Measurements from ENCODE around the gene AIPL1.

The AIPL1 gene

DNA sequence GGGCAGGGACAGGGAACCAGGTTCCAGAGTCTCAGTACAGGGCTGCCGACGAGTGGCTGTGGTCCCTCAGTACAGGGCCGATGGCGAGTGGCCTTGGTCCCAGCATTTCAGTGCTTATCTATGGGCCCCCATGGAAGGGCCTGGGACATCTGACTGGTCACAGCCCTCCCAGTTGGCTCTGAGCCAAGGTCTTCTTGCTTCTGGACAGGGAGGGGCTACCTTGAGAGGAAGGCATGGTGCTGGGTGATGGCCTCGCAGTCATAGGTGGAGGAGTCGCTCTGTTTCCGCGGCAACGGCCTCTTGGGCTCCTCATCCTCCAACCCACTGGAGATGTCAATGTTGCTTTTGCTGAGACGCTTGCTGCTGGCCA is 41.9 kb upstream of the AIPL1 start:
- no peak for TF ChIP-seq ZFX (IDR thresholded peaks at IDR 0.05; ENCODE audit: borderline replicate concordance)
- TF ChIP-seq, protein P1, sequence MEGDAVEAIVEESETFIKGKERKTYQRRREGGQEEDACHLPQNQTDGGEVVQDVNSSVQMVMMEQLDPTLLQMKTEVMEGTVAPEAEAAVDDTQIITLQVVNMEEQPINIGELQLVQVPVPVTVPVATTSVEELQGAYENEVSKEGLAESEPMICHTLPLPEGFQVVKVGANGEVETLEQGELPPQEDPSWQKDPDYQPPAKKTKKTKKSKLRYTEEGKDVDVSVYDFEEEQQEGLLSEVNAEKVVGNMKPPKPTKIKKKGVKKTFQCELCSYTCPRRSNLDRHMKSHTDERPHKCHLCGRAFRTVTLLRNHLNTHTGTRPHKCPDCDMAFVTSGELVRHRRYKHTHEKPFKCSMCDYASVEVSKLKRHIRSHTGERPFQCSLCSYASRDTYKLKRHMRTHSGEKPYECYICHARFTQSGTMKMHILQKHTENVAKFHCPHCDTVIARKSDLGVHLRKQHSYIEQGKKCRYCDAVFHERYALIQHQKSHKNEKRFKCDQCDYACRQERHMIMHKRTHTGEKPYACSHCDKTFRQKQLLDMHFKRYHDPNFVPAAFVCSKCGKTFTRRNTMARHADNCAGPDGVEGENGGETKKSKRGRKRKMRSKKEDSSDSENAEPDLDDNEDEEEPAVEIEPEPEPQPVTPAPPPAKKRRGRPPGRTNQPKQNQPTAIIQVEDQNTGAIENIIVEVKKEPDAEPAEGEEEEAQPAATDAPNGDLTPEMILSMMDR (IDR thresholded peaks at IDR 0.05) = no peak
- no peak overlapping the region for H3K27ac ChIP-seq

DNA sequence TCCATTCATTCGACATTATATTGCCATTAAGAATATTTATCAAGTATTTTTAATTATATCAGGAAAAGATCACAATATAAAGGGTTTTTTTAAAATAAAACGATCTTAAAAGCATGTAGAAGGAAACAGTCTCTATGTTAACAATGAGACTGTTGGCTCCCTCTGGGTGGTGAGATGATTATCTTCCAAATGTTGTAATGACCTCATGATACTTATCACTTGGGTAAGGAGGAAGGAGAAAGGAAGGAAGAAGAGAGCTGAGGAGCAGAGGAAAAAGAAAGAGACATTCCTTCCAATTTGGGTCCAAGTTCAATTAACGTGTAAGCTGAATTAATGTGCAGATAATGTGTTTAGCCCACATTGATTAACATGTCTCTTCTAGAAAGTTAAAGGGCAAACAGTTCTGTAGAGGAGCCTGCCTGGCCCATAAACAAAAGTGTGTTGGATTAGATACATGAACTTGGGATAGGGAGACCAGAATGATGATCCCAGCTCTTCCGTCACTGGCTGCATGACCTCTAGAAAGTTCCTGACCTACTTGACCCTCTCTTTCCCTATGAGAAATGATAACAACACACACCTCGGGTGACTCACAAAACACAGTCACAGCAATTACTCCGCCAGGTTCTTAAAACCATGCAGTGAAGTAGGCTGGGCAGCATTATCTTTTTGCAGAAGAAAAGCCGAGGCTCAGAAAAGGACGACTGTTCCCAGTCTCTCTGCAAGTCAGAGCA is 41.3 kb upstream of the AIPL1 start:
- TF ChIP-seq, protein P1 (IDR thresholded peaks at IDR 0.05) = no peak
- no peak overlapping the region for H3K27ac ChIP-seq

DNA sequence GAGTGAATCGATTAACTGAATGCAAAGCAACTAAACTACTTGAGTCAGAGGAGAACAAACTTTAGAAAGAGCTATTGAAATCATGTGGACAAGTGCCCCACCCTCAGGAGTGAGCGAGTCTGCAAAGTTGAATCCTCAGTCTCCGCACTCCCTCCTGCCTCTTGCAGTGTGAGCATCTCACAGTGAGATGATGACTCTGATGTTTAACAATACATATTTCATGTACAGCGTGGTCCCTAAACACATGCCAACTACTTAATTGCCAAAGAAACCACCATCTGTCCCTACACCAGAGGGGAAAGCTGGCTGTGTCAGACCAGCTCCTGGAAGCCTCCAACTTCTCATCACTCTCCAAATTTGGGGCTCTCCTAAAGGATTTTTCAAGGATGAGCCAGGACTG is 40.5 kb upstream of the AIPL1 start:
- no peak overlapping the region for H3K27ac ChIP-seq
- TF ChIP-seq, protein P1 (IDR thresholded peaks at IDR 0.05) = no peak
- TF ChIP-seq ZFX (IDR thresholded peaks at IDR 0.05; ENCODE audit: borderline replicate concordance) = no peak

DNA sequence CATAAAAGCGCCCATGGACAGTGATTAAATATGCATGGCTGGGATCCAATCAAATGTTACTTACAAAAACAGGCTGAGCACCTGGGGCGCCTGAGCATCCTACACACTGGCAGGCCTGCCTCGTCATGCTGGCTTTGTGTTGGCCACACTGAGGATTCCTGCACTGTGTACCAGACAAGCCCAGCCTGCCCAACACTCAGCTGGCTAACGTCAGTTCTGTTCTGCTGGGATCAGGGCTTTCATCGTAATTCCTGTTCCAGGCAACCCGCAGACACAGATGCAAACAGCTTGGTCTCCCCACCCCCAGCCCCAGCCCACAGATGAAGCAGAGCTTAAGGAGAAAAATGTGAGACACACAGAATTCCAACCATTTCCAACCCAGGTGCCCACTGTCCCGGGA is 40.0 kb upstream of the AIPL1 start:
- TF ChIP-seq, protein P1 (IDR thresholded peaks at IDR 0.05) = no peak
- TF ChIP-seq ZFX (IDR thresholded peaks at IDR 0.05; ENCODE audit: borderline replicate concordance) = no peak
- H3K27ac ChIP-seq = no peak overlapping the region

DNA sequence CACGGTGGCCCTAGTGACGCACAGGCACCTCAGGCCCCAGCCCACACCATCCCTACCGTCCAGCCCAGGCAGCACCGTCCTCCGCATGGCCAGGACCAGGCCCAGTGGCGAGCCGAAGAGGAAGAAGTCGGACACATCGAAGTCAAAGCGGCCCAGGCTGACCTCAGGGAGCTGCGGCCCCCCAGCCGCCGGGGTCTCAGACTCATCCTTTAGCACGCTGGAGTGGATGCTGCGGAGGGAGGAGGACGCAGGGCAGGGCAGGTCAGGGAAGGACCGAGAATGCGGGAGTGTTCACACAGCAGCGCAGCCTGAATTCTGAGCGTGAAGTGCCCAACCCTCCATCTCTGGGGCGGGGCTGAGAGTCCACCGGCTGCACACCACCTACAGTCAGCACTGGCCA is 39.5 kb upstream of the AIPL1 start:
- H3K27ac ChIP-seq = no peak overlapping the region
- no peak for TF ChIP-seq ZFX (IDR thresholded peaks at IDR 0.05; ENCODE audit: borderline replicate concordance)
- TF ChIP-seq, protein P1 (IDR thresholded peaks at IDR 0.05) = no peak

DNA sequence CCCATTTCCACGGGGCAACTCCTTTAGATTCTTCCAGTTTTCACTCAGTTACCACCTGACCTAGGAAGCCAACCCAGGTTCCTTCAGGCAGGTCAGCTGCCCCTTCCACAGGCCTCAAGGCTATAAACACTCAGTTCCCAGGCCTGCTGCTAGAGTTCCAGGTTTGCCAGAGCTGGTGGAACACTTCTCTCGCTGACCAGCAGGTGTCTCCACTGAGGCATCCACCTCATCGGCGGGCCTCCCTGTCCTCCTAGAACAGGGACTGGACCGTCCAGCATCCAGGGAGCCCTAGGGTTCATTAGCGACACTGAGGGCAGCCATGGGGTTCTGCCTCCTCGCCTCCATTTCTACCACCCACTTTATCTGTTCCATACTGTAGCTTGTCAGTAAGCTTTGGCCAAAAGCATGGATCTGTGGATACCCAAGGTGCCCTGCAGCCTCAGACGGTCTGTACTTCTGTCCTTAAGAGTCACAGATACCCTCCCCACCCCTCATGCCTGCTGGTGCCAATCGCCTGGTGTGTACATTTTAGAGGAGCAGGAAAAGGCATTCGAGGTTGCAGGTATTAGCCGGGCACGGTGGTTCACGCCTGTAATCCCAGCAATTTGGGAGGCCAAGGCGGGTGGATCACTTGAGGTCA is 38.3 kb upstream of the AIPL1 start:
- TF ChIP-seq ZFX (IDR thresholded peaks at IDR 0.05; ENCODE audit: borderline replicate concordance) = no peak
- TF ChIP-seq, protein P1 (IDR thresholded peaks at IDR 0.05) = peak; percentile 96
- H3K27ac ChIP-seq = no peak overlapping the region

DNA sequence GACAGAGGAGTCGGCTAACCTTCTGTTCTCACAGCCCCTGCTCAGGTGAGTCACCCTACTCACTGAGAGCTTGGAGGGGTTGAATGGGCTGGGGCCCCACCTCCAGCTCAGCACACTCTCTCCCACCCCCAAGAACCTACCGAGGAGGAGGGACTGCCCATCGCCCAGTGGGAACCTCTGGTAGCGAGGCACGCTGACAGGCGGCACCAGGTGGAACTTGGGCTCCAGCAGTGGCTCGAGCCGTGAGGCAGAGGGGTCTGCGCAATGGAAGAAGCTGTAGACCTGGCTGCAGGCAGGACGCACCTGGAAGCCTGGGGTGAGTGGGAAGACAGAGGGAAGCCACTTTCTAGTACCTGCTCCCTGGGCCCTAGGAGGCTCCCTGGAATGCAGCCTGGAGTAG is 37.6 kb upstream of the AIPL1 start:
- TF ChIP-seq, protein P1 (IDR thresholded peaks at IDR 0.05) = no peak
- no peak for TF ChIP-seq ZFX (IDR thresholded peaks at IDR 0.05; ENCODE audit: borderline replicate concordance)
- no peak overlapping the region for H3K27ac ChIP-seq

All from 22Rv1 (cell line).